T-helper 2 cell treated with Interferon-gamma antibody and Interleukin-4, amounts not matched to agents 5 μg/mL and 100 μg/mL, for 36 hours (primary cell): ENCODE results near the gene ATP8A1.

Experiments
- DNase-seq: peaks from one replicate; pipeline ENCODE4 v3.0.0; 2021; ENCODE audit warnings: low spot score
- H3K27ac Mint-ChIP-seq: one replicate; pipeline ENCODE4 v1.8.0; 2021; ENCODE audit warnings: mild to moderate bottlenecking, mixed read lengths
- H3K27me3 Mint-ChIP-seq: one replicate; pipeline ENCODE4 v1.8.0; 2021; ENCODE audit warnings: low read depth, mixed read lengths
- H3K36me3 Mint-ChIP-seq: one replicate; pipeline ENCODE4 v1.8.0; 2021; ENCODE audit warnings: low read depth, mixed read lengths
- H3K4me1 Mint-ChIP-seq: one replicate; pipeline ENCODE4 v1.8.0; 2021; ENCODE audit warnings: low read depth, mixed read lengths
- H3K4me3 Mint-ChIP-seq: one replicate; pipeline ENCODE4 v1.8.0; 2022; ENCODE audit warnings: mild to moderate bottlenecking, moderate library complexity, mixed read lengths
- H3K9me3 Mint-ChIP-seq: one replicate; pipeline ENCODE4 v1.8.0; 2021; ENCODE audit warnings: mixed read lengths

ATP8A1 gene

DNA sequence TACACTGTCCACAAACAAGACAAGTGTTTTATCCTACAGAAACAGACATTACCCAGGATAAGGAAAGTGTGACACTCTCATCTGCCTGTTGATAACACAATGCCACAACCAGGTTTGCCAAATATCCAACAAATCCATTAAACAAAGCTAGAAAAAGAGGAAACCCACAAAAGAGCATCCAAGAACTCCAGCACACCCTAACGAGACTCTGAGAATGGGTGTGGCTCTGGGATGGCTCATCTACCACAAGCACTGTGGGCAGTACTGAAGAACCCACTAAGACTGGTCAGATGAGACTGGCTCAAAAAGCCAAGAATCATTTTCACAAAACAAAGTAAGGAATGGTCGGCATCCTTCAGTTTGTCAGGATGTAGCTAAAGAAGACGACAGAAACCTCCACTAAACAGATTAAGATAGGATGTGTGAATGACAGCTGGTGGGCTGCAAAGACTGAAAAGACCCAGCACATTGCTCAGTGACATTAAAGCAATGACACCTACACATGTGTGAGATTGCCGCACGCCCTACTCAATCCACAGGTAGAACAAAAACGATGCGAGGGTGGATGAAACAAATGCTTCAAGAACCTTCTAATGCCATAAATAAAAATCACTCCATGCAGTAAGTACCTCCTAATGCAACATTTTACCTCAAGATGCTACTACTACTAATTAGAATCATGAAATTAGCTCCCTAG is 14.7 kb downstream of the ATP8A1 start:
- no peaks in the 10 kb centered on the region for H3K9me3 Mint-ChIP-seq
- H3K36me3 Mint-ChIP-seq: peaks cover 6% of the 10 kb centered on the region
- H3K27me3 Mint-ChIP-seq: no peaks in the 10 kb centered on the region
- H3K4me3 Mint-ChIP-seq: peak overlapping the region; percentile 63
- no peak for DNase-seq
- H3K4me1 Mint-ChIP-seq: peaks cover 51% of the 10 kb centered on the region
- H3K27ac Mint-ChIP-seq: peak overlapping the region; percentile 68

DNA sequence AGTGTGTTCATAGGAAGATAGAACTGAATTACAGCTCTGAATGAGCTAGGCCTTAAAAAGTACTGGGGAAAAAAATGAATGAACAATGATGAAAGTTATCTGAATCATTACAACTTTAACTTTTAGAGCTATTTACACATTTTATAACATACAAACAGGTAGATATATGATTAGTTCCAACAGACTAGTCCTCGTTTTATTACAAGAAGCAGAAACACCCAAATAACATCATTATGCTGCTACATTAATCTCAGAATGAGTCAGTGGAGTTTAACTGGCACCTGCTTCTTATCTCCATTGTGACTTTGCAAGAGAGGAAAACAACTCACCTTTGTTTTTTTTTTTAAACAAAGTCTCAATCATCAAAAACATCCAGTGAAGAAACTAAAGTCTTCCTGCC is 15.2 kb downstream of the ATP8A1 start:
- Mint-ChIP-seq H3K4me3 (peak overlapping the region; percentile 63), H3K36me3 (peaks cover 6% of the 10 kb centered on the region), H3K9me3 (no peaks in the 10 kb centered on the region), H3K4me1 (peaks cover 51% of the 10 kb centered on the region), H3K27me3 (no peaks in the 10 kb centered on the region), H3K27ac (peak overlapping the region; percentile 68)
- DNase-seq: no peak

DNA sequence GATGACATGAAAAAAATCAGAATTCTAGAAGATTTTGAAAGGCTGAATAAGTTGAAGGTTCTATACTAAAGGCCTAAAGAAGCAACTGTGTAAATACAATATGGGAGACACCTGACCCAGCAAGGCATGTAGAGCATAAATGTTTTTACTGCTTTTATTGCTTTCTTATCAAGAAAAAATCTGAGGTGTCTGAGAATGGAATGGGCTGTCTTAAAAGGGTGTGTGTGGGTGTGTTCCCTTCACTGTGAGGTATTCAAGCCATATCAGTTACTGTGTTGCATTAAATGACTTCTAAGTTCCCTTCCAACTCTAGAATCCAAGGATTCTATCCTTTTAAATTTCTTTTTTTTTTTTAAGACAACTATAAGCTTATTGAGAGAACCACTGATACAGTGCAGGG is 15.7 kb downstream of the ATP8A1 start:
- H3K4me1 Mint-ChIP-seq: peaks cover 54% of the 10 kb centered on the region
- no peaks in the 10 kb centered on the region for H3K9me3 Mint-ChIP-seq
- peak overlapping the region; percentile 63 for H3K4me3 Mint-ChIP-seq
- DNase-seq: no peak
- H3K27me3 Mint-ChIP-seq: no peaks in the 10 kb centered on the region
- H3K36me3 Mint-ChIP-seq: peaks cover 6% of the 10 kb centered on the region
- H3K27ac Mint-ChIP-seq: no peak overlapping the region

DNA sequence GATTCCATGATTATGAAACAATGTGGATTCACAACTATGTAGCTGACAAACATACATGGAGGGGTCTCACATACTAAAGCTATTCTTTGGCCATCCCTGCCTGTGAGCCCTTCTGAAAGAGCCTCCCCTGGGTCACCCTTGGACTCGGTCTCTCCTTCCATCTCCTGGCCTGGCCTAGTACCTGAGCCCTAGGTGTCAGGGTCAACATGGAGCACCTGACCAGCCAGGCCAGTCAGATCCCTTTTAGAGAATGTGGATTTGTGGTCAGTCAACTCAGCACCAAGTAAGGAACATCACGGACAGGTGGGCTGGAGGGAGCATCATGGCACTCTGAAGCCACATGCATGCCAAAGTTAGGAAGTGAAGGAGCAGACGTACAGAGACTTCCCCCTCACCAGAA is 16.3 kb downstream of the ATP8A1 start:
- H3K9me3 Mint-ChIP-seq: no peaks in the 10 kb centered on the region
- no peak overlapping the region for H3K27ac Mint-ChIP-seq
- peak overlapping the region; percentile 7 for H3K4me3 Mint-ChIP-seq
- peaks cover 50% of the 10 kb centered on the region for H3K4me1 Mint-ChIP-seq
- no peaks in the 10 kb centered on the region for H3K27me3 Mint-ChIP-seq
- DNase-seq: no peak
- H3K36me3 Mint-ChIP-seq: peaks cover 6% of the 10 kb centered on the region

GRCh38 chr4:42638993-42639392 is 17.9 kb downstream of the ATP8A1 start:
- Mint-ChIP-seq H3K27me3 (no peaks in the 10 kb centered on the region), H3K9me3 (no peaks in the 10 kb centered on the region), H3K27ac (peak overlapping the region; percentile 34), H3K36me3 (peaks cover 6% of the 10 kb centered on the region), H3K4me1 (peaks cover 48% of the 10 kb centered on the region), H3K4me3 (no peak overlapping the region)
- DNase-seq: no peak

GRCh38 chr4:42638321-42638720 is 18.6 kb downstream of the ATP8A1 start:
- Mint-ChIP-seq H3K9me3 (no peaks in the 10 kb centered on the region), H3K27me3 (no peaks in the 10 kb centered on the region), H3K36me3 (peaks cover 4% of the 10 kb centered on the region), H3K4me3 (no peak overlapping the region), H3K4me1 (peaks cover 49% of the 10 kb centered on the region), H3K27ac (no peak overlapping the region)
- no peak for DNase-seq

DNA sequence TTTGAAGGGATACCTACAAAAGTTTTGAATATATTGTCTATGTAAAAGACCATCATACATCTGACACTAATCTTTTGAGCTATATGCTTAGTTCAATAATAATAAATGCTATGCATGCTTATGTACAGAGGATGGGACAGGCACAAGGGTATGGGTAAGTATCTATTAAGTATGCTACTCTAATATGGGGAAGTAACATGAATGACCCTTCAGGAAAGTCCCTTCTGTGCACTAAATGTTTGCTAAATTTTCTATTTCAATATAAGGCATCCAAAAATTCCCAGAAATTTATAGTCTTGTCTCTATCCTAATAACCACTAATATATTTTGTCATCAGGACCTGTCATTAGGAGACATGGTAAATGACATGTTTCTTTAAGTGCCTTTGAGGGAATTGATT is 19.0 kb downstream of the ATP8A1 start:
- Mint-ChIP-seq H3K27ac (no peak overlapping the region), H3K36me3 (peaks cover 4% of the 10 kb centered on the region), H3K9me3 (no peaks in the 10 kb centered on the region), H3K27me3 (no peaks in the 10 kb centered on the region), H3K4me3 (no peak overlapping the region), H3K4me1 (peaks cover 52% of the 10 kb centered on the region)
- DNase-seq: no peak

DNA sequence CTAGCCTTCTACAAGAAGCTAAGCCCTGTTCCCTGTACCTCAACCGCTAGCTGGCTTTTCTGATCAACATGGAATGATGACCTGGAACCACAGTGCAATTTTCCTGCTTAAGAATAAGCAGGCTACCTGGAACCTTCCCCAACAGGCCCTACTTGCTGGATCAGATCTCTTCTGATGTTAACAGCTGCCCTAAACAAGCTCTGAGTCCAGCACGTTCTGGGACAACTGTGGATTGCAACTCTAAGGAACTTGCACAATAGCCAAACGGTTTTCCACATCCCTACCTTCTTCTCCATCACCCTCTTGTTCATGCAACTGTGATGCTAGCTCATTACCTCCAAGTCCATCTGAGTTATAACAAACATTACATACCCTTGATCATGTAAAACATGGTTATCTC is 19.8 kb downstream of the ATP8A1 start:
- H3K9me3 Mint-ChIP-seq: no peaks in the 10 kb centered on the region
- no peak overlapping the region for H3K27ac Mint-ChIP-seq
- H3K4me1 Mint-ChIP-seq: peaks cover 45% of the 10 kb centered on the region
- H3K4me3 Mint-ChIP-seq: no peak overlapping the region
- H3K27me3 Mint-ChIP-seq: no peaks in the 10 kb centered on the region
- no peak for DNase-seq
- peaks cover 2% of the 10 kb centered on the region for H3K36me3 Mint-ChIP-seq

DNA sequence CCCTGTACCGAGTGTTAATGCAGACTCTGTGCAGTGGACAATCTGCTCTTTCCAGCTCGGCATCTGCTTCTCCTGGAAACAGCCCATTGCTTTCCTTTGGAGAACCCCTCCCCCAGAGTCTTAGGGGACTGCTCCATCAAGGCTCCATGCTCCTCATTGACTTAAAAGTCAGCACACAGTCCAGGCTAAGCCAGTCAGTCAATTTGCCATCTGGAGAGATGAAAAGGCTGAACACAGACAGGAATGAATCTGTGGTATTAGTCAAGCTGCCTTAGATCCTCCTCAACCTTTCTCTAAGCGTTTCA is 20.3 kb downstream of the ATP8A1 start:
- Mint-ChIP-seq H3K9me3 (no peaks in the 10 kb centered on the region), H3K27me3 (no peaks in the 10 kb centered on the region), H3K36me3 (peaks cover 1% of the 10 kb centered on the region), H3K4me3 (no peak overlapping the region), H3K27ac (no peak overlapping the region), H3K4me1 (peaks cover 40% of the 10 kb centered on the region)
- no peak for DNase-seq

GRCh38 chr4:42633605-42634388 is 23.1 kb downstream of the ATP8A1 start:
- no peak overlapping the region for H3K27ac Mint-ChIP-seq
- H3K4me1 Mint-ChIP-seq: peaks cover 31% of the 10 kb centered on the region
- no peaks in the 10 kb centered on the region for H3K27me3 Mint-ChIP-seq
- no peaks in the 10 kb centered on the region for H3K9me3 Mint-ChIP-seq
- peaks cover 2% of the 10 kb centered on the region for H3K36me3 Mint-ChIP-seq
- no peak overlapping the region for H3K4me3 Mint-ChIP-seq
- DNase-seq: no peak

- no peak overlapping the region for H3K27ac Mint-ChIP-seq
- H3K4me3 Mint-ChIP-seq: no peak overlapping the region
- no peaks in the 10 kb centered on the region for H3K27me3 Mint-ChIP-seq
- peaks cover 5% of the 10 kb centered on the region for H3K36me3 Mint-ChIP-seq
- peaks cover 36% of the 10 kb centered on the region for H3K4me1 Mint-ChIP-seq
- no peak for DNase-seq
- H3K9me3 Mint-ChIP-seq: no peaks in the 10 kb centered on the region
Measured at GRCh38 chr4:42632653-42633382, 24.1 kb downstream of the ATP8A1 start.

- H3K36me3 Mint-ChIP-seq: peaks cover 5% of the 10 kb centered on the region
- H3K4me1 Mint-ChIP-seq: peaks cover 33% of the 10 kb centered on the region
- no peaks in the 10 kb centered on the region for H3K9me3 Mint-ChIP-seq
- H3K27me3 Mint-ChIP-seq: no peaks in the 10 kb centered on the region
- no peak for DNase-seq
- no peak overlapping the region for H3K27ac Mint-ChIP-seq
- H3K4me3 Mint-ChIP-seq: no peak overlapping the region
Measured at GRCh38 chr4:42630908-42631307, 26.0 kb downstream of the ATP8A1 start.

- H3K36me3 Mint-ChIP-seq: peaks cover 11% of the 10 kb centered on the region
- peaks cover 28% of the 10 kb centered on the region for H3K4me1 Mint-ChIP-seq
- peaks cover under 1% of the 10 kb centered on the region for H3K9me3 Mint-ChIP-seq
- H3K27ac Mint-ChIP-seq: no peak overlapping the region
- no peak for DNase-seq
- no peaks in the 10 kb centered on the region for H3K27me3 Mint-ChIP-seq
- H3K4me3 Mint-ChIP-seq: no peak overlapping the region
Measured at GRCh38 chr4:42628740-42629139, 28.2 kb downstream of the ATP8A1 start.
